SK-N-SH (cell line): ENCODE data around the gene INTS14. TPM values are rescaled to one million over a fixed set of nuclear protein-coding genes. Genes with fewer than 3 reads are reported as not detected.

Experiments used
- CTCF ChIA-PET: fragments of 300-600, 350-600 bp; formaldehyde crosslinking; extraction: SDS; loops from one replicate; lab custom pipeline; 2021; lab: Yijun Ruan, JAX
- POLR2A ChIA-PET: fragments of 350-600 bp; sonication (Branson Sonifier 250); formaldehyde crosslinking; extraction: SDS; loops from one replicate; lab custom pipeline; 2020; ENCODE audit warnings: antibody characterized with exemption, inconsistent platforms; lab: Yijun Ruan, JAX
- DNase-seq: peaks from one replicate; pipeline ENCODE4 v3.0.0; 2012
- H2AFZ ChIP-seq: fragments of 200-600 bp; sonication (generic); 2 replicates; pipeline ENCODE4 v1.8.1; 2016; ENCODE audit warnings: antibody characterized with exemption, mild to moderate bottlenecking, low read depth
- H3F3A ChIP-seq: fragments of 200-600 bp; sonication (generic); replicated peaks from 2 replicates; pipeline ENCODE3; 2016; ENCODE audit warnings: antibody characterized with exemption, mild to moderate bottlenecking; ENCODE audit not compliant: insufficient read depth
- H3K27ac ChIP-seq, 2 experiments: fragments of 200-500 bp in 1 of 2; fragments of 200-600 bp in 1 of 2; sonication (Bioruptor generic) in 1 of 2; sonication (generic), shearing (Covaris generic) in 1 of 2; 2 replicates each; pipeline versions ENCODE4 v1.5.1 to v1.6.1; 2014 to 2016; ENCODE audit warnings: low read depth in 2 of 2, inconsistent platforms in 1 of 2, low read length in 1 of 2, mild to moderate bottlenecking in 1 of 2, mixed read lengths in 1 of 2
- H3K27me3 ChIP-seq: fragments of 200-600 bp; sonication (generic), shearing (Covaris generic); 2 replicates; pipeline ENCODE4 v1.6.1; 2016; ENCODE audit warnings: mixed run types; ENCODE audit not compliant: insufficient read depth
- H3K36me3 ChIP-seq, 2 experiments: fragments of 200-500 bp in 1 of 2; fragments of 200-600 bp in 1 of 2; sonication (Bioruptor generic) in 1 of 2; sonication (generic) in 1 of 2; replicated peaks in 1 of 2; 2 replicates each; pipeline versions ENCODE3 to v1.5.1; 2014 to 2016; ENCODE audit warnings: low read length in 1 of 2, mild to moderate bottlenecking in 1 of 2; ENCODE audit not compliant: insufficient read depth in 2 of 2, control insufficient read depth in 1 of 2
- H3K4me1 ChIP-seq, 2 experiments: fragments of 200-500 bp in 1 of 2; fragments of 200-600 bp in 1 of 2; sonication (Bioruptor generic) in 1 of 2; sonication (generic), shearing (Covaris generic) in 1 of 2; 2 replicates each; pipeline versions ENCODE4 v1.5.1 to v1.6.1; 2014 to 2016; ENCODE audit warnings: low read depth in 1 of 2, low read length in 1 of 2, mixed run types in 1 of 2; ENCODE audit not compliant: insufficient read depth in 2 of 2, control insufficient read depth in 1 of 2
- H3K4me2 ChIP-seq: fragments of 200-600 bp; sonication (generic), shearing (Covaris generic); 2 replicates; pipeline ENCODE4 v1.6.1; 2017; ENCODE audit warnings: mixed run types
- H3K4me3 ChIP-seq, 2 experiments: fragments of 200-500 bp in 1 of 2; fragments of 200-600 bp in 1 of 2; sonication (Bioruptor generic) in 1 of 2; sonication (generic), shearing (Covaris generic) in 1 of 2; 2 replicates each; pipeline versions ENCODE4 v1.5.1 to v1.8.1; 2014 to 2016; ENCODE audit warnings: low read depth in 2 of 2, inconsistent platforms in 1 of 2, low read length in 1 of 2, mild to moderate bottlenecking in 1 of 2, mixed read lengths in 1 of 2, moderate library complexity in 1 of 2
- H3K79me2 ChIP-seq: fragments of 200-600 bp; sonication (generic); 2 replicates; pipeline ENCODE4 v1.8.1; 2017; ENCODE audit warnings: mild to moderate bottlenecking; ENCODE audit not compliant: insufficient read depth
- H3K9ac ChIP-seq: fragments of 200-600 bp; sonication (generic); 2 replicates; pipeline ENCODE4 v1.6.1; 2017; ENCODE audit warnings: mixed run types
- H3K9me2 ChIP-seq: fragments of 200-600 bp; sonication (generic); 2 replicates; pipeline ENCODE4 v1.6.1; 2017; ENCODE audit warnings: mixed run types
- H3K9me3 ChIP-seq: fragments of 200-600 bp; sonication (generic); 2 replicates; pipeline ENCODE4 v1.6.1; 2017; ENCODE audit warnings: mixed run types, mild to moderate bottlenecking, moderate library complexity
- H4K20me1 ChIP-seq: fragments of 200-600 bp; sonication (generic); 2 replicates; pipeline ENCODE4 v1.6.1; 2017; ENCODE audit warnings: mild to moderate bottlenecking, mixed run types; ENCODE audit not compliant: insufficient read depth
- ELF1 ChIP-seq: IDR thresholded peaks from 2 replicates; pipeline ENCODE4 v1.4.0; 2012
- FOXM1 ChIP-seq: IDR thresholded peaks from 2 replicates; pipeline ENCODE4 v1.4.0; 2012; ENCODE audit warnings: low read depth, mild to moderate bottlenecking
- GATA2 ChIP-seq: sonication (generic); formaldehyde crosslinking; IDR thresholded peaks from 2 replicates; pipeline ENCODE4 v1.5.0; 2020; ENCODE audit warnings: mild to moderate bottlenecking, missing genetic modification reagents
- IRF3 ChIP-seq: fragments of 150-350 bp; IDR thresholded peaks from 2 replicates; pipeline ENCODE4 v1.6.1; 2016; ENCODE audit warnings: mild to moderate bottlenecking, low read depth, low read length
- JUND ChIP-seq: IDR thresholded peaks from 2 replicates; pipeline ENCODE4 v1.4.0; 2012
- MXI1 ChIP-seq: IDR thresholded peaks from 2 replicates; pipeline ENCODE4 v1.6.1; 2012; ENCODE audit warnings: mild to moderate bottlenecking, low read depth, low read length, improper control_type of control experiment
- NRF1 ChIP-seq: IDR thresholded peaks from 2 replicates; pipeline ENCODE4 v1.6.1; 2012; ENCODE audit warnings: low read depth, mild to moderate bottlenecking, low read length
- POLR2AphosphoS5 ChIP-seq: IDR thresholded peaks from 2 replicates; pipeline ENCODE4 v1.6.1; 2012; ENCODE audit warnings: low read depth, low read length
- SIN3A ChIP-seq: IDR thresholded peaks from 2 replicates; pipeline ENCODE4 v1.6.1; 2012; ENCODE audit warnings: low read depth, mild to moderate bottlenecking, low read length, moderate library complexity, borderline replicate concordance
- TAF1 ChIP-seq: IDR thresholded peaks from 2 replicates; pipeline ENCODE4 v1.6.1; 2012; ENCODE audit warnings: low read depth, mild to moderate bottlenecking, low read length, moderate library complexity, borderline replicate concordance
- TEAD4 ChIP-seq: IDR thresholded peaks from 2 replicates; pipeline ENCODE4 v1.4.0; 2012; ENCODE audit warnings: mild to moderate bottlenecking, borderline replicate concordance; ENCODE audit not compliant: insufficient read depth
- YY1 ChIP-seq: IDR thresholded peaks from 2 replicates; pipeline ENCODE4 v1.4.0; 2012; ENCODE audit warnings: low read depth, mild to moderate bottlenecking
- WGBS: methylation state at CpG from one replicate; pipeline ENCODE4 v1.1.6; 2017; ENCODE audit warnings: low lambda C conversion rate; 5-methylcytosine and 5-hydroxymethylcytosine counted together
- polyA plus RNA-seq, 3 experiments: library from polyadenylated mRNA; depleted of rRNA; stranded (reverse); fragments of >200 nt; gene quantifications; 2 replicates each; pipeline ENCODE4 v1.2.3, GENCODE V29; 2012
- TF ChIP-seq, protein P1 (sequence below): IDR thresholded peaks from 2 replicates; pipeline ENCODE4 v1.4.0; 2012; ENCODE audit warnings: low read depth, borderline replicate concordance
- TF ChIP-seq, protein P2 (sequence below): IDR thresholded peaks from 2 replicates; pipeline ENCODE4 v1.4.0; 2012; ENCODE audit warnings: low read depth
- TF ChIP-seq, protein P3 (sequence below): fragments of 200-600 bp; sonication (generic); IDR thresholded peaks from 2 replicates; pipeline ENCODE4 v1.6.1; 2017; ENCODE audit warnings: antibody characterized with exemption, mild to moderate bottlenecking, moderate library complexity
- TF ChIP-seq, protein P4 (sequence below): IDR thresholded peaks from 2 replicates; pipeline ENCODE4 v1.6.1; 2012; ENCODE audit warnings: mild to moderate bottlenecking, low read depth, low read length, moderate library complexity

Gene INTS14
- polyA plus RNA-seq, 1 of the 3 experiments (the other 2 are of a cell fraction) = 44.9 TPM

GRCh38 chr15:65632780-65633375 is 21.9 kb upstream of the INTS14 start:
- Histone ChIP-seq H3K27me3 (no peaks in the 10 kb centered on the region), H3K27ac (no peak overlapping the region), H3K9me3 (no peaks in the 10 kb centered on the region), H2AFZ (no peak overlapping the region), H3K4me1 (no peaks in the 10 kb centered on the region), H3K9ac (no peak overlapping the region), H3K4me3 (no peak overlapping the region), H3F3A (no peaks in the 10 kb centered on the region), H3K36me3 (no peaks in the 10 kb centered on the region), H3K79me2 (no peaks in the 10 kb centered on the region), H3K9me2 (no peaks in the 10 kb centered on the region), H3K4me2 (no peak overlapping the region), H4K20me1 (no peaks in the 10 kb centered on the region)
- ChIA-PET CTCF (interaction anchor here (1.6 kb wide), 1 partner anchor 37 kb away, joined by 3 read pairs; no protein-coding TSS in a partner anchor), POLR2A (no interaction called here)
- no peak for TF ChIP-seq IRF3
- no peak for TF ChIP-seq GATA2 (CRISPR knock-in tag)
- no peak for TF ChIP-seq JUND
- TF ChIP-seq NRF1 = no peak
- no peak for TF ChIP-seq MXI1
- TF ChIP-seq POLR2AphosphoS5 = no peak
- TF ChIP-seq ELF1 = no peak
- TF ChIP-seq FOXM1 = no peak
- no peak for TF ChIP-seq YY1
- TF ChIP-seq, protein P1, sequence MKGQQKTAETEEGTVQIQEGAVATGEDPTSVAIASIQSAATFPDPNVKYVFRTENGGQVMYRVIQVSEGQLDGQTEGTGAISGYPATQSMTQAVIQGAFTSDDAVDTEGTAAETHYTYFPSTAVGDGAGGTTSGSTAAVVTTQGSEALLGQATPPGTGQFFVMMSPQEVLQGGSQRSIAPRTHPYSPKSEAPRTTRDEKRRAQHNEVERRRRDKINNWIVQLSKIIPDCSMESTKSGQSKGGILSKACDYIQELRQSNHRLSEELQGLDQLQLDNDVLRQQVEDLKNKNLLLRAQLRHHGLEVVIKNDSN = no peak
- TF ChIP-seq, protein P2, sequence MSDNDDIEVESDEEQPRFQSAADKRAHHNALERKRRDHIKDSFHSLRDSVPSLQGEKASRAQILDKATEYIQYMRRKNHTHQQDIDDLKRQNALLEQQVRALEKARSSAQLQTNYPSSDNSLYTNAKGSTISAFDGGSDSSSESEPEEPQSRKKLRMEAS = no peak
- no peak for TF ChIP-seq TAF1
- TF ChIP-seq, protein P3, sequence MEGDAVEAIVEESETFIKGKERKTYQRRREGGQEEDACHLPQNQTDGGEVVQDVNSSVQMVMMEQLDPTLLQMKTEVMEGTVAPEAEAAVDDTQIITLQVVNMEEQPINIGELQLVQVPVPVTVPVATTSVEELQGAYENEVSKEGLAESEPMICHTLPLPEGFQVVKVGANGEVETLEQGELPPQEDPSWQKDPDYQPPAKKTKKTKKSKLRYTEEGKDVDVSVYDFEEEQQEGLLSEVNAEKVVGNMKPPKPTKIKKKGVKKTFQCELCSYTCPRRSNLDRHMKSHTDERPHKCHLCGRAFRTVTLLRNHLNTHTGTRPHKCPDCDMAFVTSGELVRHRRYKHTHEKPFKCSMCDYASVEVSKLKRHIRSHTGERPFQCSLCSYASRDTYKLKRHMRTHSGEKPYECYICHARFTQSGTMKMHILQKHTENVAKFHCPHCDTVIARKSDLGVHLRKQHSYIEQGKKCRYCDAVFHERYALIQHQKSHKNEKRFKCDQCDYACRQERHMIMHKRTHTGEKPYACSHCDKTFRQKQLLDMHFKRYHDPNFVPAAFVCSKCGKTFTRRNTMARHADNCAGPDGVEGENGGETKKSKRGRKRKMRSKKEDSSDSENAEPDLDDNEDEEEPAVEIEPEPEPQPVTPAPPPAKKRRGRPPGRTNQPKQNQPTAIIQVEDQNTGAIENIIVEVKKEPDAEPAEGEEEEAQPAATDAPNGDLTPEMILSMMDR = no peak
- no peak for TF ChIP-seq TEAD4
- no peak for TF ChIP-seq SIN3A
- TF ChIP-seq, protein P4, sequence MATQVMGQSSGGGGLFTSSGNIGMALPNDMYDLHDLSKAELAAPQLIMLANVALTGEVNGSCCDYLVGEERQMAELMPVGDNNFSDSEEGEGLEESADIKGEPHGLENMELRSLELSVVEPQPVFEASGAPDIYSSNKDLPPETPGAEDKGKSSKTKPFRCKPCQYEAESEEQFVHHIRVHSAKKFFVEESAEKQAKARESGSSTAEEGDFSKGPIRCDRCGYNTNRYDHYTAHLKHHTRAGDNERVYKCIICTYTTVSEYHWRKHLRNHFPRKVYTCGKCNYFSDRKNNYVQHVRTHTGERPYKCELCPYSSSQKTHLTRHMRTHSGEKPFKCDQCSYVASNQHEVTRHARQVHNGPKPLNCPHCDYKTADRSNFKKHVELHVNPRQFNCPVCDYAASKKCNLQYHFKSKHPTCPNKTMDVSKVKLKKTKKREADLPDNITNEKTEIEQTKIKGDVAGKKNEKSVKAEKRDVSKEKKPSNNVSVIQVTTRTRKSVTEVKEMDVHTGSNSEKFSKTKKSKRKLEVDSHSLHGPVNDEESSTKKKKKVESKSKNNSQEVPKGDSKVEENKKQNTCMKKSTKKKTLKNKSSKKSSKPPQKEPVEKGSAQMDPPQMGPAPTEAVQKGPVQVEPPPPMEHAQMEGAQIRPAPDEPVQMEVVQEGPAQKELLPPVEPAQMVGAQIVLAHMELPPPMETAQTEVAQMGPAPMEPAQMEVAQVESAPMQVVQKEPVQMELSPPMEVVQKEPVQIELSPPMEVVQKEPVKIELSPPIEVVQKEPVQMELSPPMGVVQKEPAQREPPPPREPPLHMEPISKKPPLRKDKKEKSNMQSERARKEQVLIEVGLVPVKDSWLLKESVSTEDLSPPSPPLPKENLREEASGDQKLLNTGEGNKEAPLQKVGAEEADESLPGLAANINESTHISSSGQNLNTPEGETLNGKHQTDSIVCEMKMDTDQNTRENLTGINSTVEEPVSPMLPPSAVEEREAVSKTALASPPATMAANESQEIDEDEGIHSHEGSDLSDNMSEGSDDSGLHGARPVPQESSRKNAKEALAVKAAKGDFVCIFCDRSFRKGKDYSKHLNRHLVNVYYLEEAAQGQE = no peak
- no peak for DNase-seq
- WGBS = 89% methylated on average over 4 of the region's 4 CpGs
